GM21526 (cell line): ENCODE measurements around the gene HBP1.
"Not testable (repeated sequence)": the region's sequence is repeated elsewhere in the genome, so short reads cannot be mapped to it uniquely, and the experiment has no call there.

ENCODE experiments used
- ATAC-seq: cut with Tn5 transposase; IDR thresholded peaks from one replicate; pipeline ENCODE4 v1.9.1; 2021; ENCODE audit warnings: moderate library complexity; ENCODE audit not compliant: unreplicated experiment, low FRiP score

The HBP1 gene

DNA sequence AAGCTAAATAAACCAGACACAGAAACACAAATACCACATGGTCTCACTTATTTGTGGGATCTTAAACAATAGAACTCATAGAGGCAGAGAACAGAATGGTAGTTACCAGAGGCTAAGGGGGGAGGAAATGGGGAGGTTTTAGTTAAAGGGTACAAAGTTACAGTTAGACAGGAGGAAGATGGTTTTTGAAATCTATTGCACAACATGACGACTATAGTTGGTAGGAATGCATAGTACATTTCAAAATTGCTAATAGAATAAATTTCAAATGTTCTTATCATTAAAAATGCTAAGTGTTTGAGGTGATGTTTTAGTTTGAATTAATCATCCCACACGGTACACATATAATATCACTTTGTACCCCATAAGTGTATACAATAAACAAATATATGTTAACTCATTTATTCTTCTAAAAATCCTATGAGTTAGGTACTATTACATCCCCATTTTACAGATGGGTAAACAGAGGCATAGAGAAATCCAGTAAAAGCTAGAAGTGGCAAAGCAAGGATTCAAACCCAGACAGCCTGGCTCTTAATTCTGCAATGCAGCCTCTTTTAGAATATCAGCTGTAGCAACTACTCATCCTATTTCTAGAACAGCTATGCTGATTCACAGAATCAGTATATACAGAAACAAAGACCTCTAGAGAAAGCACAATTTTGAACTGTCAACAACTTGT is 50.9 kb downstream of the HBP1 start:
- no peak for ATAC-seq

DNA sequence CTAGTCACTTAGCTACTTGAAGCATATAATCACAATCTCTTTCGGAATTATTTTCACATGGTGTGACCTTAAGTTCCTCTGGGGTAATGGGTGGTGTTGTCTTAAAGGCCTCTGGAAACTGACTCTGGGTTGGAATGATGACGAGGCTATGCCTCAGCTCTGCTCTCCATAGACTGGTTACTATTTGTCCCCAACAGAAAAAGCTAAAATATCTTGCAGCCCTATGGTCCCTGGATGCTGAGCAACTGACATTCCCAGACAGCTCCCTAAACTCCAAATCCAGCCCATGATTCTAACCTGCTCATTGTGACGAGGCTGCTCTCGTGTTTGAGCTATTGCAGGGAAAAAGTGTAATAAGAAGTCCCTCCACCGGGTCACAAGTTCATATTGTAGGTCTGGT is 51.6 kb downstream of the HBP1 start:
- ATAC-seq, result no peak

DNA sequence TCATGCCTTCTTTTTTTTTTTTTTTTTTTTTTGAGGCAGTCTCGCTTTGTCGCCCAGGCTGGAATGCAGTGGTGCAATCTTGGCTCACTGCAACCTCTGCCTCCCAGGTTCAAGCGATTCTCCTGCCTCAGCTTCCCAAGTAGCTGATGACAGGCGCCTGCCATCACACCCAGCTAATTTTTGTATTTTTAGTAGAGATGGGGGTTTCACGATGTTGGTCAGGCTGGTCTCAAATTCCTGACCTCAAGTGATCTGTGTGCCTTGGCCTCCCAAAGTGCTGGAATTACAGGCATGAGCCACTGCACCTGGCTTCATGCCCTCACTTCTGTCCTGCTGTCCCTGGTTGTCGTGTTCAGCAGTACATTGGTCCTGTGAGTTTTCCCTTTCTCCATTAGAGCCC is 52.0 kb downstream of the HBP1 start:
- ATAC-seq, result not testable (repeated sequence)

DNA sequence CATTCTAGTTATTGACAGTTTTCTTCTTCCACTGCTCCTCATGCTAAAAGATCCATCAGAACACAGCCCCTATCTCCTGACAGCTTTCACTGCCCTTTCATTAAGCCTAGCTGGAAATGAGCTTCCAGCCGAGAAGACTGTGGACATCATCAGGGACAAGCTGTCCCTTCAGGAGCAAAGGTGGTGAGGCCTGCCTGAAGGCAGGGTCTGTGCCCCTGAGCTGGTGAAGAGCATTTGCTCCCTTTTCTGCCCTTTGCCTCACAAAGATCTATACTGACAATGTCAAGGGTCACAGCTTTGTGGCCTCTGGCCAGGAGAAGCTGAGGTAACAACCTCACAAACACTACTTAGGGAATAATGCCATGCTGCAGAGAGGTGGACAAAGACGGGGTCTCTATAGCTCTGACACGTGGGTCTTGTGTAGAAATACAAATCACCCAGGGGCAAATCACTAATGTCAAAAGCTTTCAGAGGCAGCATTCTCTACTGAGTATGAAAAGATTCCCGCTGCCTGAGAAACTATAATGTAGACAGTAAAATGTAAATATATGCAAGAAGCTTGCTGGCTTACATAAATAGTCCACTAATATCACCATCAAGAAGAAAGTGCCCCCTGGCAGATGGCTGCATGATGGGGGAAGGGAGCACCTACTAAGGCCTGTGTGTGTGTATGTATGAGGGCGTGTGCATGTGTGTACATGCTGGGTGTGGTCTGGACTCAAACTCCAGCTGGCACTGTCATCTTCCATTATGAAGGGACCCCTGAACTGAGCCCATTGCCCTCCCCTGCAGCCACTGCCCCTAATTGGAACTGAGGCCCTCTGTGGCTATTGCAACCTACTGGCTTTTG is 55.8 kb downstream of the HBP1 start:
- no peak for ATAC-seq

DNA sequence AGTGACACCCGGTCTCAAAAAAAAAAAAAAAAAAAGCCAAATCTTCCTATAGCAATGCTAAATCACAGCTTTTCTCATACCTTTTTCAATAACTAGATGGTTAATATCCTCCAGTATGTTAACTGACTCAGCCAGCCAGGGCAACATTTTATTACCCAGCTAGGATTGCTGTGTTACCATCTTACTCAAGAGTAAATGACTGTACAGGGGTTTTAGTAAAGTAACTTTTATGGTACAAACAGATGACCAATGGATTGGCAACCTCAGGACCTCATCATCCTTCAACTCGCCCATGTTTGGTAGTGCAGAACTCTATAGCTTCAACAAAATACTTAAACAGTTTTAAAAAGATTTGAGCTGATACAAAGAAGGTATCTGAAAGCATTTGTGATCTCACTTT is 59.5 kb downstream of the HBP1 start:
- no peak for ATAC-seq

DNA sequence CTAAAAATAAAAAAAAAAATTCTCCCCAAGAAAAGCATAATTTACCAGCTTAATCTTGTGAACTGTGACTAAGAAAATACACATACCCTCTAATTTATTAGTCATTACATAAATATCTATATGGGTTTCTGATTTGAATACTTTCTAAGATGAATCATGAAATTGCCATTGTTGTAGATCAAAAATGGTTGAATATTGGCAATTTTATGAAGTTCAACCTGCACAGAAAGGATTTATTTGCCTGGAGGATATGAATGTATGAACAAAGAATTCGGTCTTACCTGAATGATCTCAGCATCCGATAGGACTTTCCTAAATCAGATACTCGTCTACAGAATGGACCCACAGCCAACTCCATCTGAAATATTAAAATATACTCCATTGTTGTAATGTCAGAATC is 61.5 kb downstream of the HBP1 start:
- no peak for ATAC-seq

DNA sequence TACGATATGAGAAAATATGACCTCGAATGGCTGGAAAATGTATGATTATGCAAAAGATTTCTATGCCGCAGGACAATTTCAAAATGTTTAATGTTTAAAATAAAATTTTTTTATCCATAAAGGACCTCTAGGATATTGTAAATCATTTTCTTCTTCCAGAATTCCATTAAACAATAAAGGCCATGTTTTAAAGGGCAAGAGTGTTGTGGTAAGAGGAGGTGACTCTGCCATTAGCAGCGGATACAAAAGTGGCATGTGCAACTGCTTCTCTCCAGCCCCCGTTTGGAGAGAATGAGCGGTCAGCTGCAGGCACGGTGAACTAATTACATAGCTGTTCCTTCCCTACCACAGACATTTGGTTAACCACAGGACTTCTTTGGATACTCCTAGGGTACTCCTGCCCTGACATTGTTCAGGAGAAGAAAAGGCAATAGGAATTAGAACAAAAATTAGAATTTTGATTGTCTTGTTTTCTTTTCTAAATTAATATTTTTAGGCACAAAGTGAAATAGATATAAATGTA is 63.8 kb downstream of the HBP1 start:
- ATAC-seq, result no peak

DNA sequence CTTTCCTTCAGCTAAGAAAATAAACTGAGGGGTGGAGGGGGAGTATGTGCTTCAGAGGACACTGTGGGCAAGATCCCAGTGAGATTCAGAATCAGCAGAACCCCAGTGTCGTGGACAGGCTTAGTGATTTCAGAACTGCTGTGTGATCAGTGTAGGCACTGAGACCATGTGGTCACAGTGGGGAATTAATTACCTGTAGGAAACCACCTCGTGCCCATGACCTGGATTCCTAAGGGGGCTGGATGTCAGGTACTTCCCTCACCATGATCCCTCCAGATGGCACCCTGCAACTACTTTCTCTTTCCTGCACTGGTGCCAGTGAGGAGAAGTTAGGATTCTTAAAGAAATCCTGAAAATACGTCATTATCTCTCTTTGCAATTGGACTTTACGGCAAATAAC is 64.4 kb downstream of the HBP1 start:
- ATAC-seq, result no peak

DNA sequence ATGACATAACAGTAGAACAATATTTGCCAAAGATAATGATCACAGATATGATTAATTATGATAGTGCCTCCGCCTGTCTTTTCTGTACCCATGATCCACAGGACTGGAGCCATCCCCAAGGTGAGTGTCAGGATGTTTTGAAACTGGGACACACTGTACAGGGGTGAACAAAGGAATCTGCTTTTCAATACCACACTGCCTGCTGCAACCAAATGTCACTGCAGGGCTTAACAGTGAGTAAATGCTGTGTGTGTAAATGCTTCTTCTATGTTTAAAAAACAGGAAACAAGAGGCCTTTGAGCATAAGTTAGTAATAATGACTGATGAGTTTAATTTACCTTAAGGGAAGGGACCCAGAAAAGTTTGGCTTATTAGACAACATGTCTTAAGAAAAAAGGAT is 65.2 kb downstream of the HBP1 start:
- no peak for ATAC-seq

DNA sequence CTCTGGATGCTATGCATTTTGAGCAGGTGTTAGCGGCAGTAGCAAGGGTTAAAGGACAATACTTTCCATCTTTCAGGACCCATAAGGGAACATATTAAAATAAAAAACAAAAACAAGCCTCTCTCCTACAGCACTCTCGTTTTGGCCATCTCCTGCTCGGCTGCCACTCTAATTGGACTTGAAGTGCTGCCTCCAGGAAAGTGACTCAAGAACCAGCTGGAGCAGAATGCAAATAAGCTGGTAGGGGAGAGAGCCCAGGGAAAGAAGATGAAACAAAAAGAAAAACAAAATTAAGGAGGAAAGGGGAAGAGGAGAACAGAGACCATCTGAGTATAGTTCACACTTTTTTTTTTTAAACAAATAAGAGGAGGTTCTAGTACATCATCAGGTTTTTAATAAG is 65.6 kb downstream of the HBP1 start:
- ATAC-seq, result no peak

DNA sequence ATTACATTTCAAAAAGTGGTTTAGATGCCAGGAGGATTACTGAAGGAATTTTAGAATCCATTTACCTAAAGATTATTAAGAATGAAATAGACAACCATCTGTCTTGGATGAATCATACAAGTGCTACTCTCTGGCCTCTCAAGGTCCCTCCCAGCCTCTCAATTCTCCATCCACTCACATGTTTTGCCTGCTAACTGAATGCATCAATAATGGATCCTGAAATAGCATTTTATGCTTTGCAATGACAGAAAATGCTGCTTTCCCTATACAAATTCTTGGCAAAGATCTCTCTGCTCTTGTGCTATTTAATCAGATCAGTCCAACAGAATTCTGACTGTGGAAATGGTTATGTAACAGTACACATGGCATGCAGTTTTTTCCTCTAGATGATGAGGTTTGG is 68.1 kb downstream of the HBP1 start:
- ATAC-seq, result no peak

DNA sequence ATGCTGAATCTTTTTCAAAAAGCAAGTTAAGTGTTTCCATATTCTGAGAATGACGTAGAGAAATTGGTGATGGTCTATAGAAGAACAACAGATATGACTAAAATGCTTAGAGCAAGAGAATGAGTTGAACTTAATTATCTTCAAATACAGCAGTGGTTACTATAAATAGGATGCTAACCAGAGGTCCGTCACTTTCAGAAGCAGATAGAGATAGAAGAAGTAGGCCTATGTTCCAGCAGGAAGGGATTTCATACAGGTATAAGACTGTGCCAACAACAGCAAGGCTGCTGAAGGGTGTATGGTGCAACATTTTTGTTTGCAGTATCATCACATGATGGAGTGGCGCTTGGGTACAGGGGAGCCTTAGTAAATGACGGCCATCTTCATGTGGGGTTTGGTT is 68.6 kb downstream of the HBP1 start:
- no peak for ATAC-seq

DNA sequence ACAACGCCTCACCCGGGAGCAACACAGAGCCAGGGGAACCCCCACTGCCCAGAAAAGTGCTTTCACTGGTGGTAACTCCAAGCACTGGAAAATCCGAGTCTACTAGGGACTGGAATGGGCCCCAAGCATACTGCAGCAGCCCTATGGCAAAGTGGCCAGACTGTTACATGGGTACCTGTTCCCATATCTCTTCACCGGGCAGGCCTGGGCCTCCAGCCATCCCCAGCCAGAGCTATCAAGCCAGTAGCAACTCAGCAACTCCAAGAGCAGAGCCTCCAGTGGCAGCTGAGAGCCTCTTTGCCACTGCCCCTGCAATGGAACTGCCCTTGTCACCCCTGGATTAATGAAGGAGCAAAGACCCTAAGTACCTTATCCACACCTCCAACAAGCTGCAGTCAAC is 73.5 kb downstream of the HBP1 start:
- no peak for ATAC-seq

DNA sequence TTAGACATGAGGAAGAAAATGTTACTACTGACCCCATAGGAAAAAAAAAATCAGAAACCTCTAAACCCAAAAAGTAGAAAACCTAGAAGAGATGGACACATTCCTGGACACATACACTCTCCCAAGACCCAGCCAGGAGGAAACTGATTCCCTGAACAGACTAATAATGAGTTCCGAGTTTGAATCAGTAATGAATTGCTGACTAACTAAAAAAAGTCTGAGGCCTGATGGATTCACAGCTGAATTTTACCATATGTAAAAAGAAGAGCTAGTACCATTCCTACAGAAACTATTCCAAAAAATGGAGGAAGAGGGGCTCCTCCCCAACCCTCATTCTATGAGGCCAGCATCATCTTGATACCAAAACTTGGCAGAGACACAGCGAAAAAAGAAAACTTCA is 75.8 kb downstream of the HBP1 start:
- ATAC-seq, result no peak

DNA sequence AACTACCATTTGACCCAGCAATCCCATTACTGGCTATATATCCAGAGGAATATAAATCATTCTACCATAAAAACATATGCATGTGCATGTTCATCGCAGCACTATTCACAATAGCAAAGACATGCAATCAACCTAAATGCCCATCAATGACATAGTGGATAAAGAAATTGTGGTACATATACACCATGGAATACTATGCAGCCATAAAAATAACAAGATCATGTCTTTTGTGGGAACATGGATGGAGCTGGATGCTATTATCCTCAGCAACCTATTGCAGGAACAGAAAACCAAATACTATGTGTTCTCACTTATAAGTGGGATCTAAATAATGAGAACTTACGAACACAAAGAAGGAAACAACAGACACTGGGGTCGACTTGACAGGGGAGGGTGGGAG is 78.0 kb downstream of the HBP1 start:
- not testable (repeated sequence) for ATAC-seq

DNA sequence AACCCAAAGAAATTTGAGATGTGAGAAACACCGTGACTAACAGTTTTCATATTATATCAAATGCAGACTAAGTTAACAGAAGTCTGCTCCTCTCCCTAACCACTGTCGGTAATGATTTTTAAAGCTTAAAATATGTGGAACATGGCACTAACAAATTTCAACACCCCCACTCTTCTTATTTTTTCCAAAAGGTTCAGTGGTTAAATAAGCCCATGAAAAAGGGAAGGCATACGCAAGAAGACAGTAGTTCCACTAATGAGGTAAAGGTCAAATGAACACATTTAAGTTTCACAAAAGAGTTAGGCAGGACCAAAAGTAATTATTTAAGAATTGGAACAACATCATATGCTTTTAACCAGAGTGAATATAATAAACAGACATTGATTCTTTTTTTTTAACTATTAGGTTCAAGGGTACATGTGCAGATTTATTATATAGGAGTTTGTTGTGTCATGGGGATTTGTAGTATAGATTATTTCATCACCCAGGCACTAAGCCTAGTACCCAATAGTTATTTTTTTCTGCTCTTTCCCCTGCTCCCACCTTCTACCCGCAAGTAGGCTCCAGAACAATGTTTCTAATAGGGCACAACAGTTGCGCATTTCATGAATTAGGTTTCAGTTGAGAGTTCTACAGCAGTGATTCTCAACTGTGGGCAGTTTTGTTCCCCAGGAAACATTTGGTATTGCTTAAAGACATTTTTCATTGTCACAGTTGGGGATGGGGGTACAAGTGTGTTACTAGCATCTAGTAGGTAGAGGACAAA is 79.9 kb downstream of the HBP1 start:
- ATAC-seq, result no peak

DNA sequence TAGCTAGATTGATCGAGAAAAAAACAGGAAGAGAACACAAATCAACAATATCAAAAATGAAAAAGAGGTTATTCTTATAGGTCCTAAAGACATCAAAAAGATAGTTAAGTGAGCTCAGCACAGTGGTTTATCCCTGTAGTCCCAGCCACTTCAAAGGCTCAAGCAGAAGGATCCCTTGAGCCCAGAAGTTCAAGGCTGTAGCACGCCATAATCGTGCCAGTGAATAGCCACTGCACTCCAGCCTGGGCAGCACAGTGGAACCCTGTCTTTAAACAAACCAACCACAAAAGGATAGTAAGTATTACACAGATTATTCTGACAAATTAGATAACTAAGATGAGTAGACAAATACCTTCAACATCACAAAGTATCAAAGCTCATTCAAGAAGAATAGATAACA is 83.2 kb downstream of the HBP1 start:
- no peak for ATAC-seq
